Activated naive CD8-positive, alpha-beta T cell treated with anti-CD3 and anti-CD28 coated beads, Interleukin-2, amount 50 U/mL, for 24 hours (primary cell): ENCODE data around the gene ART4.
A peak's percentile ranks its signal among the peaks of the same experiment; 100 is the strongest.

Source experiments
- ATAC-seq: fragments of 150-1000 bp; cut with Tn5 transposase; one replicate; pipeline ENCODE4 v1.10.0; 2021
- DNase-seq: peaks from one replicate; pipeline ENCODE4 v3.0.0; 2021
- H3K27ac Mint-ChIP-seq: one replicate; pipeline ENCODE4 v1.8.0; 2021; ENCODE audit warnings: mild to moderate bottlenecking, mixed read lengths
- H3K27me3 Mint-ChIP-seq: one replicate; pipeline ENCODE4 v1.8.0; 2021; ENCODE audit warnings: mixed read lengths
- H3K36me3 Mint-ChIP-seq: one replicate; pipeline ENCODE4 v1.8.0; 2021; ENCODE audit warnings: low read depth, mixed read lengths
- H3K4me1 Mint-ChIP-seq: one replicate; pipeline ENCODE4 v1.8.0; 2021; ENCODE audit warnings: mixed read lengths
- H3K4me3 Mint-ChIP-seq: one replicate; pipeline ENCODE4 v1.8.0; 2021; ENCODE audit warnings: mild to moderate bottlenecking, moderate library complexity, mixed read lengths
- H3K9me3 Mint-ChIP-seq: one replicate; pipeline ENCODE4 v1.8.0; 2021; ENCODE audit warnings: mixed read lengths

ART4 gene

GRCh38 chr12:14840616-14841015 is 2.7 kb downstream of the ART4 start:
- DNase-seq = no peak
- ATAC-seq = no peak
- Mint-ChIP-seq H3K4me1 (peaks cover 4% of the 10 kb centered on the region), H3K27me3 (peaks cover 4% of the 10 kb centered on the region), H3K9me3 (no peaks in the 10 kb centered on the region), H3K36me3 (no peaks in the 10 kb centered on the region), H3K27ac (no peak overlapping the region), H3K4me3 (no peak overlapping the region)

- no peak overlapping the region for H3K4me3 Mint-ChIP-seq
- no peak overlapping the region for H3K27ac Mint-ChIP-seq
- ATAC-seq (no peak), DNase-seq (no peak)
- no peaks in the 10 kb centered on the region for H3K4me1 Mint-ChIP-seq
- no peaks in the 10 kb centered on the region for H3K9me3 Mint-ChIP-seq
- H3K36me3 Mint-ChIP-seq = no peaks in the 10 kb centered on the region
- peaks cover 4% of the 10 kb centered on the region for H3K27me3 Mint-ChIP-seq
These were observed 4.1 kb downstream of the ART4 start for GRCh38 chr12:14839262-14839661.

- no peak for ATAC-seq
- DNase-seq = no peak
- no peaks in the 10 kb centered on the region for H3K4me1 Mint-ChIP-seq
- no peak overlapping the region for H3K27ac Mint-ChIP-seq
- H3K9me3 Mint-ChIP-seq = no peaks in the 10 kb centered on the region
- no peaks in the 10 kb centered on the region for H3K36me3 Mint-ChIP-seq
- no peak overlapping the region for H3K4me3 Mint-ChIP-seq
- H3K27me3 Mint-ChIP-seq = peaks cover 4% of the 10 kb centered on the region
These were observed 6.8 kb downstream of the ART4 start for GRCh38 chr12:14836336-14837210.

- Mint-ChIP-seq H3K9me3 (no peaks in the 10 kb centered on the region), H3K27me3 (peaks cover 4% of the 10 kb centered on the region), H3K27ac (no peak overlapping the region), H3K4me3 (no peak overlapping the region), H3K36me3 (no peaks in the 10 kb centered on the region), H3K4me1 (no peaks in the 10 kb centered on the region)
- ATAC-seq (no peak), DNase-seq (no peak)
These were observed 8.8 kb downstream of the ART4 start for GRCh38 chr12:14834509-14834908.

GRCh38 chr12:14833952-14834351 is 9.4 kb downstream of the ART4 start:
- ATAC-seq = no peak
- no peaks in the 10 kb centered on the region for H3K36me3 Mint-ChIP-seq
- no peak for DNase-seq
- no peaks in the 10 kb centered on the region for H3K4me1 Mint-ChIP-seq
- peaks cover 2% of the 10 kb centered on the region for H3K27me3 Mint-ChIP-seq
- no peaks in the 10 kb centered on the region for H3K9me3 Mint-ChIP-seq
- H3K4me3 Mint-ChIP-seq = no peak overlapping the region
- H3K27ac Mint-ChIP-seq = no peak overlapping the region

- no peaks in the 10 kb centered on the region for H3K4me1 Mint-ChIP-seq
- no peak overlapping the region for H3K27ac Mint-ChIP-seq
- no peak for DNase-seq
- peaks cover 2% of the 10 kb centered on the region for H3K27me3 Mint-ChIP-seq
- ATAC-seq = no peak
- no peaks in the 10 kb centered on the region for H3K36me3 Mint-ChIP-seq
- H3K9me3 Mint-ChIP-seq = no peaks in the 10 kb centered on the region
- no peak overlapping the region for H3K4me3 Mint-ChIP-seq
These were observed 10.0 kb downstream of the ART4 start for GRCh38 chr12:14833336-14833735.

- no peaks in the 10 kb centered on the region for H3K9me3 Mint-ChIP-seq
- no peak overlapping the region for H3K27ac Mint-ChIP-seq
- no peaks in the 10 kb centered on the region for H3K27me3 Mint-ChIP-seq
- no peak overlapping the region for H3K4me3 Mint-ChIP-seq
- H3K4me1 Mint-ChIP-seq = peaks cover 14% of the 10 kb centered on the region
- H3K36me3 Mint-ChIP-seq = no peaks in the 10 kb centered on the region
- no peak for DNase-seq
- no peak for ATAC-seq
These were observed 14.4 kb downstream of the ART4 start for GRCh38 chr12:14828892-14829291.

GRCh38 chr12:14827043-14827442 is 16.3 kb downstream of the ART4 start:
- Mint-ChIP-seq H3K4me1 (peaks cover 23% of the 10 kb centered on the region), H3K27ac (no peak overlapping the region), H3K4me3 (no peak overlapping the region), H3K9me3 (no peaks in the 10 kb centered on the region), H3K36me3 (no peaks in the 10 kb centered on the region), H3K27me3 (no peaks in the 10 kb centered on the region)
- ATAC-seq (no peak), DNase-seq (no peak)

GRCh38 chr12:14826491-14826890 is 16.8 kb downstream of the ART4 start:
- Mint-ChIP-seq H3K27ac (no peak overlapping the region), H3K36me3 (no peaks in the 10 kb centered on the region), H3K27me3 (no peaks in the 10 kb centered on the region), H3K4me1 (peaks cover 23% of the 10 kb centered on the region), H3K9me3 (no peaks in the 10 kb centered on the region), H3K4me3 (no peak overlapping the region)
- no peak for ATAC-seq
- no peak for DNase-seq

GRCh38 chr12:14825256-14825655 is 18.1 kb downstream of the ART4 start:
- H3K27me3 Mint-ChIP-seq = no peaks in the 10 kb centered on the region

GRCh38 chr12:14824012-14824634 is 19.2 kb downstream of the ART4 start:
- Mint-ChIP-seq H3K27me3 (no peaks in the 10 kb centered on the region), H3K4me3 (no peak overlapping the region), H3K36me3 (no peaks in the 10 kb centered on the region), H3K4me1 (peaks cover 23% of the 10 kb centered on the region), H3K27ac (peak overlapping the region; percentile 42), H3K9me3 (no peaks in the 10 kb centered on the region)
- ATAC-seq (peak; percentile 83), DNase-seq (no peak)

More at GRCh38 chr12:14825256-14825655, 18.1 kb downstream of the ART4 start:
- Mint-ChIP-seq H3K36me3 (no peaks in the 10 kb centered on the region), H3K4me3 (no peak overlapping the region), H3K9me3 (no peaks in the 10 kb centered on the region), H3K27ac (peak overlapping the region; percentile 4), H3K4me1 (peaks cover 23% of the 10 kb centered on the region)
- DNase-seq (no peak), ATAC-seq (peak; percentile 30)

- no peak within 1 kb of the TSS for H3K27ac Mint-ChIP-seq
These were observed 29.3 kb downstream of the ART4 start, which contains the start of gene SMCO3 for GRCh38 chr12:14814014-14814413. TSS of gene SMCO3 (minus strand) at chr12:14814182. CDS start at chr12:14806680, 7,502 bp downstream.

GRCh38 chr12:14811486-14811885 is 31.8 kb downstream of the ART4 start:
- Mint-ChIP-seq H3K9me3 (no peaks in the 10 kb centered on the region), H3K4me1 (peaks cover 15% of the 10 kb centered on the region), H3K27me3 (peaks cover 2% of the 10 kb centered on the region), H3K36me3 (no peaks in the 10 kb centered on the region), H3K4me3 (no peak overlapping the region), H3K27ac (no peak overlapping the region)
- no peak for DNase-seq
- ATAC-seq = no peak

More at GRCh38 chr12:14814014-14814413, 29.3 kb downstream of the ART4 start, which contains the start of gene SMCO3:
- Mint-ChIP-seq H3K27me3 (peaks cover 2% of the 10 kb centered on the region), H3K36me3 (peaks cover 2% of the 10 kb centered on the region), H3K4me1 (peaks cover 15% of the 10 kb centered on the region), H3K4me3 (no peak within 1 kb of the TSS), H3K9me3 (peaks cover 9% of the 10 kb centered on the region)
- DNase-seq (no peak), ATAC-seq (no peak)

- Mint-ChIP-seq H3K27ac (peak overlapping the region; percentile 9), H3K4me1 (peaks cover 15% of the 10 kb centered on the region), H3K36me3 (no peaks in the 10 kb centered on the region), H3K9me3 (no peaks in the 10 kb centered on the region), H3K4me3 (no peak overlapping the region), H3K27me3 (no peaks in the 10 kb centered on the region)
- ATAC-seq = peak; percentile 15
- DNase-seq = no peak
These were observed 32.3 kb downstream of the ART4 start for GRCh38 chr12:14810953-14811483.
